Endothelial cell of umbilical vein (primary cell): Measurements from ENCODE around the gene ITIH3. TPM values are rescaled to one million over a fixed set of nuclear protein-coding genes. Genes with fewer than 3 reads are reported as not detected.

Experiments used
- BruUV-seq: library from RNA; stranded (reverse); fragments of 400-500 nt; replicated peaks from 2 replicates; lab custom pipeline; 2021; lab: Mats Ljungman, UMichigan
- CTCF ChIA-PET: fragments of 300-600, 350-600 bp; sonication (Branson Sonifier 250); formaldehyde crosslinking; loops from one replicate; lab custom pipeline; 2021; ENCODE audit warnings: antibody characterized with exemption, inconsistent platforms; lab: Charles Lee
- POLR2A ChIA-PET: fragments of 300-600, 350-600 bp; sonication (Branson Sonifier 250); formaldehyde crosslinking; loops from one replicate; lab custom pipeline; 2021; ENCODE audit warnings: antibody characterized with exemption, inconsistent platforms; lab: Charles Lee
- DNase-seq: peaks from one replicate; pipeline ENCODE4 v3.0.0-alpha.2; 2011; ENCODE audit warnings: low read depth, low spot score
- FAIRE-seq: peaks from 2 replicates; lab custom pipeline; 2011; peaks lifted over from hg19 to GRCh38; lab: Jason Lieb, UNC
- H2AFZ ChIP-seq: 2 replicates; pipeline ENCODE4 v1.6.0; 2012; ENCODE audit warnings: low read depth, low read length, control low read depth, inconsistent platforms
- H3K27ac ChIP-seq: 2 replicates; pipeline ENCODE4 v1.5.1; 2011; ENCODE audit warnings: low read depth, mild to moderate bottlenecking, control low read depth, low read length, moderate library complexity; ENCODE audit not compliant: insufficient read depth
- H3K27me3 ChIP-seq, 2 experiments: 2 replicates each; pipeline versions ENCODE4 v1.6.0 to v1.6.1; 2011; ENCODE audit warnings: low read length in 2 of 2, mixed read lengths in 1 of 2; ENCODE audit not compliant: control insufficient read depth in 2 of 2, insufficient read depth in 2 of 2
- H3K36me3 ChIP-seq, 2 experiments: 2 replicates in 1 of 2; 3 replicates in 1 of 2; pipeline ENCODE4 v1.5.1; 2011; ENCODE audit warnings: low read length in 2 of 2, mild to moderate bottlenecking in 1 of 2, moderate library complexity in 1 of 2; ENCODE audit not compliant: control insufficient read depth in 2 of 2, insufficient read depth in 2 of 2; ENCODE audit errors: extremely low read depth in 1 of 2
- H3K4me1 ChIP-seq: 3 replicates; pipeline ENCODE4 v1.5.1; 2011; ENCODE audit warnings: mild to moderate bottlenecking, low read length; ENCODE audit not compliant: control insufficient read depth, insufficient read depth; ENCODE audit errors: extremely low read depth
- H3K4me2 ChIP-seq: 2 replicates; pipeline ENCODE4 v1.6.1; 2011; ENCODE audit warnings: low read length, control low read depth, mixed read lengths; ENCODE audit not compliant: insufficient read depth
- H3K4me3 ChIP-seq, 3 experiments: fragments of 200-600 bp in 1 of 3; sonication (generic), shearing (Covaris generic) in 1 of 3; replicated peaks in 1 of 3; 2 replicates each; pipeline ENCODE4 v1.5.1; 2011 to 2016; ENCODE audit warnings: control low read depth in 3 of 3, low read length in 3 of 3, mild to moderate bottlenecking in 2 of 3, inconsistent platforms in 1 of 3, low read depth in 1 of 3, moderate library complexity in 1 of 3; ENCODE audit not compliant: insufficient read depth in 1 of 3
- H3K79me2 ChIP-seq: 2 replicates; pipeline ENCODE4 v1.6.0; 2012; ENCODE audit warnings: low read length, inconsistent platforms; ENCODE audit not compliant: control insufficient read depth, insufficient read depth
- H3K9ac ChIP-seq: replicated peaks from 2 replicates; pipeline ENCODE3; 2011; ENCODE audit warnings: low read length, control low read depth; ENCODE audit not compliant: insufficient read depth; ENCODE audit errors: extremely low read depth
- H3K9me1 ChIP-seq: replicated peaks from 3 replicates; pipeline ENCODE4 v1.6.0; 2011; ENCODE audit warnings: mild to moderate bottlenecking, low read length; ENCODE audit not compliant: control insufficient read depth, insufficient read depth; ENCODE audit errors: extremely low read depth
- H3K9me3 ChIP-seq: replicated peaks from 2 replicates; pipeline ENCODE4 v1.5.1; 2012; ENCODE audit warnings: low read length, inconsistent platforms; ENCODE audit not compliant: control insufficient read depth, insufficient read depth
- H4K20me1 ChIP-seq: replicated peaks from 2 replicates; pipeline ENCODE3; 2011; ENCODE audit warnings: mild to moderate bottlenecking, low read length; ENCODE audit not compliant: control insufficient read depth, insufficient read depth; ENCODE audit errors: extremely low read depth
- CTCF ChIP-seq, 2 donors: IDR thresholded peaks; 1 replicate in 1 of 2; 2 replicates in 1 of 2; pipeline ENCODE4 v1.5.1; 2011; ENCODE audit warnings: low read length in 2 of 2, mild to moderate bottlenecking in 2 of 2, moderate library complexity in 2 of 2, control low read depth in 1 of 2, inconsistent platforms in 1 of 2, low read depth in 1 of 2; ENCODE audit not compliant: insufficient read depth in 1 of 2; ENCODE audit errors: extremely low read depth in 1 of 2
- EZH2 ChIP-seq: IDR thresholded peaks from 2 replicates; pipeline ENCODE4 v1.6.1; 2012; ENCODE audit warnings: borderline replicate concordance, low read depth, mild to moderate bottlenecking, moderate library complexity, low read length, inconsistent platforms; ENCODE audit not compliant: severe bottlenecking
- FOS ChIP-seq: IDR thresholded peaks from 2 replicates; pipeline ENCODE4 v1.6.1; 2011; ENCODE audit warnings: mild to moderate bottlenecking, low read length, moderate library complexity, borderline replicate concordance; ENCODE audit not compliant: insufficient read depth
- GATA2 ChIP-seq: IDR thresholded peaks from 2 replicates; pipeline ENCODE4 v1.7.0; 2011; ENCODE audit warnings: low read depth, mild to moderate bottlenecking, moderate library complexity, mixed read lengths, low read length; ENCODE audit not compliant: insufficient read length, insufficient read depth
- JUN ChIP-seq: IDR thresholded peaks from 2 replicates; pipeline ENCODE4 v1.6.1; 2011; ENCODE audit warnings: borderline replicate concordance, low read depth; ENCODE audit not compliant: insufficient read length, insufficient read depth
- MAX ChIP-seq: IDR thresholded peaks from 2 replicates; pipeline ENCODE4 v1.6.1; 2011; ENCODE audit not compliant: insufficient read depth, insufficient read length
- MYC ChIP-seq: IDR thresholded peaks from one replicate; pipeline ENCODE4 v1.6.1; 2011; ENCODE audit warnings: mild to moderate bottlenecking, low read depth, low read length
- POLR2A ChIP-seq: IDR thresholded peaks from 2 replicates; pipeline ENCODE4 v1.6.1; 2012; ENCODE audit warnings: low read depth, mild to moderate bottlenecking, control low read depth, low read length
- POLR2AphosphoS5 ChIP-seq: IDR thresholded peaks from 2 replicates; pipeline ENCODE4 v1.6.1; 2012; ENCODE audit warnings: low read depth, mild to moderate bottlenecking, control low read depth, low read length, moderate library complexity; ENCODE audit not compliant: insufficient read depth
- dilution Hi-C: fragments of 300-500 bp; cut with MboI; formaldehyde crosslinking; loops from one replicate; pipeline ENCODE4 v1.15.0; 2019; ENCODE audit warnings: low sequenced_read_pairs; ENCODE audit not compliant: extremely low pct_ligation_motif_present
- intact Hi-C: fragments of 100-400 bp; cut with micrococcal nuclease; formaldehyde crosslinking; loops from one replicate; pipeline ENCODE4 v1.10.0; 2022
- polyA plus RNA-seq, 4 experiments: library from polyadenylated mRNA; depleted of rRNA in 3 of 4; stranded (reverse) in 3 of 4; unstranded in 1 of 4; fragments of >200 nt; gene quantifications; 2 replicates each; pipeline versions ENCODE4 v1.2.1 to v1.2.3, GENCODE V29; 2011 to 2012; ENCODE audit warnings: missing spikeins in 1 of 4
- total RNA-seq: library from RNA; stranded (reverse); gene quantifications from 2 replicates; pipeline ENCODE4 v1.2.3, GENCODE V29; 2021

The ITIH3 gene
- total and polyA plus RNA-seq, 2 donors (not counting 3 experiments of a cell fraction or from before 2014, with no cell fraction given), result not detected

DNA sequence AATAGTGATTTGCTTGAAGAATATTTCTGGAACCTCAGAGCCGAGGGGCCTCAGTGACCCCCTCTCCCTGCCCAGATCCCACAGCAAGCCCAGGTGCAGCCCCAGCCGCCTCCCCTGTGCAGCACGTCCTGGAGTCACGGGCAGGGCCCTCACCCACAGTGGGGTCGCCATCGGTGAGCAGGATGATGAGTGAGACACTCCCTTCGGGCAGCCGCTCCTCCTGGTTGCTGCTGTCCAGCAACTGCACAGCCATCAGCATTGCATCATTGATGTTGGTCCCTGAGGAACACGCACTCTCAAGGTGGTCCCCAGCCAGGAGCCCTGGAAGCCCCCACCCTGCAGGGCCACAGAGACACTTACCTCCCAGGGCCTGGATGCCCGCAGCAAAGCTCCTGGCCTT lies 29.4 kb downstream of the ITIH3 start:
- CTCF ChIA-PET, result no interaction called here

More for the DNA sequence above, 29.4 kb downstream of the ITIH3 start:
- intact Hi-C loops, result no loop called here
- no peaks in the 10 kb centered on the region for H4K20me1 ChIP-seq
- H3K36me3 ChIP-seq, result no peaks in the 10 kb centered on the region
- H3K9me3 ChIP-seq, result no peaks in the 10 kb centered on the region
- H3K4me3 ChIP-seq, result no peak overlapping the region
- H3K9me1 ChIP-seq, result no peaks in the 10 kb centered on the region
- POLR2A ChIA-PET, result no interaction called here
- no peak overlapping the region for H3K9ac ChIP-seq
- no peak for DNase-seq
- H3K27me3 ChIP-seq, result no peaks in the 10 kb centered on the region
- no peaks in the 10 kb centered on the region for H3K4me1 ChIP-seq
- dilution Hi-C loops, result no loop called here
- no peaks in the 10 kb centered on the region for H3K79me2 ChIP-seq
- FAIRE-seq, result no peak
- H3K27ac ChIP-seq, result no peak overlapping the region
- TF ChIP-seq POLR2AphosphoS5, result no peak
- no peak for TF ChIP-seq MAX
- no peak for TF ChIP-seq JUN
- no peak for TF ChIP-seq EZH2
- no peak for TF ChIP-seq FOS
- TF ChIP-seq MYC, result no peak
- no peak for TF ChIP-seq GATA2
- TF ChIP-seq CTCF (IDR thresholded peaks at IDR 0.05; ENCODE audit: extremely low read depth in 1 of 2, insufficient read depth in 1 of 2, low read depth in 1 of 2, low read length in 2 of 2), result no peak
- TF ChIP-seq POLR2A, result no peak
- no peak overlapping the region for H2AFZ ChIP-seq
- no peak overlapping the region for H3K4me2 ChIP-seq
- no TSS peak for BruUV-seq
